GF-D8 (cell line): ENCODE data around the gene MGAT4A.
A peak's percentile ranks its signal among the peaks of the same experiment; 100 is the strongest.
"Not testable (repeated sequence)": the region's sequence is repeated elsewhere in the genome, so short reads cannot be mapped to it uniquely, and the experiment has no call there.

Experiments
- DNase-seq: peaks from one replicate; lab custom pipeline; 2025; lab: John Stamatoyannopoulos, UW

MGAT4A gene

DNA sequence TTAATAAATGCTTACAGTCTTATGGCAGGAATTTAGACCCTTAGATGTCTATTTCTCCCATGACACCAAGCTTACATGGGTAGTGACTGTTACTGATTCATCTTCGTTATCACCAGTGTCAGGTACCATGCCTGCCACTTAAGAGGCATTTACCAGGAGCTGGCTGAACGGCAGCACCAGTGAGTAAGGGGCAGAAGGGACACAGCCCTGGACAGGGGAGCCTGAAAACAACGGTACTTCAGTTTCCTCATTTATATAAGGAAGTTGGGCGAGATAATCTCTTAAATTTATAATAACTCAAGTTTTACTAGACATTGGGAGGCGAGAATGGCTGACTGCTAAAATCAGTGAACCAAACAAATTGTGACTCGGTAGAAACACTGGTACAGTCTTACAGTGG lies 123.8 kb downstream of the MGAT4A start:
- peak; percentile 20 for DNase-seq

DNA sequence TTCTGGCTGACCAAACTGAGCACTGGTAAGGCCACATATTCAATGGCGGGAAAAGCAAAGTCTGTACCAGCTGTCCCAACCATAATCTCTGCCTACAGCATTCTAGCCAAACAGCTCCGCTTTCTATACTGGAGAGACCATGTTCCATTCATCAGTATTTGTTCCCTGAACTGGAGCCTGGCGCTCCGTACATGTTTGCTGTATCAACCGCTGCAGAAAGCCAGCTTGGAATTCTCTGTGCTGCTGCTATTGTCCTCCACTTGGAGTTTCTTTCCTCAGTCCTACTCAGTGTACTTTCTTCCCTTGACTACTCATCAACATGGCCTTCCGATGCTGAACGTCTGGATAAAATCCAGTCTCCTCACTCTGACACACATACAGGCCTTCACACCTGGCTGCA lies 124.5 kb downstream of the MGAT4A start:
- DNase-seq, result no peak

DNA sequence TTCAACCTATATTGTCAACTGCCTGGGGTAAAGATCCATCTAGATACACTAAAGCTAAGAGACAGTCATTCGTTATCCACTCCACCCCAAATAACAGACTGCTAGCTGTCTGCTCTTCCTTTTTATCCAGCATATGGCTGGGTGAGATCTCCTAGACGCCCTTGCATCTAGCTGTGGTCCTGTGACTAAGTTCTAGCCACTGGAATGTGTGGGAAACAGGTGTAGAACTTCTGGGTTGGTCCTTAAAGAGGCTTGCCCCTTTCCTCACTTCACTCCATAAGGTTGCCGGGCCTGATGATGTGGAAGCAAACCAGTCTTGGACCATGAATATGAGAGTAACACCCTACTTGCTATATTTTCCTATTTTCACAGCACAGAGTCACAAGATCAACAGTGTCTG lies 125.9 kb downstream of the MGAT4A start:
- no peak for DNase-seq

DNA sequence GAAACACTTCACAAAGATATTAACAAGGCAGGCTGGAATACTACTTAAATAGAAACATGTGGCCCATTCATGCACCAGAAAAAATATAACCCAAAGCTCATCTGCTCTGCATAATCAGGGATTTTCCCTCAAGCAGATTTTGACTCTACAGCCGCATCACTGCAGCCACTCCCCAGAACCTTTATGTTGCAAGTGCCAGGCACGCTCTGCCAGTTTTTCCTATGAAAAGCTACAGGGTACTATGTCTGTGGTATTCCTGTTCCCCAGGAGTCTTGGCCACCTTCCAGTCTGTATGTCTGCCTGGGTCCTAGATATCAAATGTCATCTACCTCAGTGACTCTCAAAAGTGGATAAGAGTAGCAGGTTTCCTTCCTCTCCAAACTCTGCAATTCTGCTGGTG lies 126.4 kb downstream of the MGAT4A start:
- DNase-seq, result no peak

DNA sequence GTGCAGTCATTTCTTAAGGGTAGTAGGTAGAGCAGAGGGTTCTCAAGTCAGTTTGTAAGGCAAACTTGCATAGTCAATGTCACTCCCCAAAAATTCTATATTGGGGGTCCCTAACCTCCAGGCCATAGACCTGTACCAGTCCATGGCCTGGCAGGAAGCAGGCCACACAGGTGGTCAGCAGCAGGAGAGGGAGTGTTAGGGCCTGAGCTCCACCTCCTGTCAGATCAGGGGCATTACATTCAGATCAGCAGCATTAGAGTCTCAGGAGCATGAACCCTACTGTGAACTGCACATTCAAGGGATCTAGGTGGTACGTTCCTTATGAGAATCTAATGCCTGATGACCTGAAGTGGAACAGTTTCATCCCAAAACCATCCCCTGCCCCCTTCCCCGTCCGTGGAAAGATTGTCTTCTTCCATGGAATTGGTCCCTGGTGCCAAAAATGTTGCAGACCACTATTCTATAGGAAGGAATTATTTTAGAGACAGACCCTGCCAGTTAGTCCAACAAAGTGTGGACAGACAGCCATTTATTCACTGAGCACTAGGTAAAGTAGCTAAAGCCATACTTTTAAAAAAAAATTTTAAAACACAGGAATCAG lies 129.3 kb downstream of the MGAT4A start:
- DNase-seq, result peak; percentile 15

DNA sequence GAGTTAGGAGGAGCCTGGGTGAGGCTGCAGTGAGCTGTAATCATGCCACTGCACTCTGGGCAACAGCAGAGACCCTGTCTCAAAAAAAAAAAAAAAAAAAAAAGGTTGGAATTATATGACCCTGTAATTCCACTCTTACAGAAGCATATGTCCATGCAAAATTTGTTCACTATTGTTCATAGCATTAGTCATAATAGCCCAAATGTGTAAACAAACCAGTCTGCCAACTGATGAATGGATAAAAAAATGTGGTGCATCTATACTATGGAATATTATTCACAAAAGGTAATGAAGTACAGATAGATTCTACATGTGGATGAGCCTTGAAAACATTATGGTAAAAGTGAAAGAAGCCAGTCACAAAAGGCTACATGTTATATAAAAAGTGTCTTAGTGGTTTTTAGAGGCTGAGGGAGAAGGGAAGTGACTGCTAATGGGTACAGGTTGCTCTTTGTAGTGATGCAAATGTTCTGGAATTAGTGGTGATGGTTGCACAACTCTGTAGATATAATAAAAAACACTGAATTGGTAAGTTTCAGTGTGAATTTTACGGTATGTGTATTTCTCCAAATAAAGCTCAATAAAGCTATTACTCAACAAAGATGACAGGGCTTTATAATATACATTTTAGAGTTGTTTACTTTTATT lies 132.0 kb downstream of the MGAT4A start:
- no peak for DNase-seq

DNA sequence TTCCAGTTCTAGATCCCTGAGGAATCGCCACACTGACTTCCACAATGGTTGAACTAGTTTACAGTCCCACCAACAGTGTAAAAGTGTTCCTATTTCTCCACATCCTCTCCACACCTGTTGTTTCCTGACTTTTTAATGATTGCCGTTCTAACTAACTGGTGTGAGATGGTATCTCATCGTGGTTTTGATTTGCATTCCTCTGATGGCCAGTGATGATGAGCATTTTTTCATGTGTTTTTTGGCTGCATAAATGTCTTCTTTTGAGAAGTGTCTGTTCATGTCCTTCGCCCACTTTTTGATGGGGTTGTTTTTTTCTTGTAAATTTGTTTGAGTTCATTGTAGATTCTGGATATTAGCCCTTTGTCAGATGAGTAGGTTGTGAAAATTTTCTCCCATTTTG lies 136.3 kb downstream of the MGAT4A start:
- DNase-seq, result not testable (repeated sequence)

DNA sequence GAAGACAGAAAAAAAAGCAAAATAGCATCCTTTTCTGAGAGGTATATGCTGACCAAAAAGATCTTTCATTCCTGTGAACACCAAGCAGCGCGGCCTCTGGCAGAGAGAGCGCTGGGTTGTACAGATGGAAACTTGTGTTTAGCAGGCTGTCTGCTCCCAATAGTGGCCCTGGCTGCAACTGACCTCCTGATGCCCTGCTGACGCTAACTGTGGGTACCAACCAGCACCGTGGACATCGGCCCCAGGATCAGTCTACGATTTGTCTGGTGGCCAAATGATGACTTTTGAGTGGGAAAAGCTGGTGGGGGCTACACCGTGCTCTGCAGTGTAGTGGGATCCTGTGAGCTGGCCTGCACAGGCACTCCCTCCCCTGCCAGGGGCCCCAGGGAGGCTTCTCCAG lies 138.4 kb downstream of the MGAT4A start:
- no peak for DNase-seq

DNA sequence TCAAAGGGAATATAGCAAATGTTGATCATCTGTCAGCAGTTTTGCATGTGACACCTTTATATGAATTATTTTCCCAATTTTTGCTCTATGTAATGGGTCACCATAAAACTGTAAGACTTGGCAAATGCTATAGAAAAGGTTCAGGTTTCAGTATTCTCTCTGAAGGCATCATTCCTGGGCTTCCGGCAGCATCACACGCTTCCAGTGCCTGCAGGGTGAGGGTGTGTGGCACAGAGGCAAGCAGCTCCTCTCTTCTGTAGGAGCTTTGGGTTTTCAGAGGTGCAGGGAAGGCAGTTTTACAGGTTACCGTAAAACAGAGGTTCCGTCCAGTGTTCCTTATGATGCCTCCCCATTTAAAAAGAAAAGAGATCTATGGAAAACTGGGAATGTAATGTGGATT lies 141.4 kb downstream of the MGAT4A start:
- no peak for DNase-seq

DNA sequence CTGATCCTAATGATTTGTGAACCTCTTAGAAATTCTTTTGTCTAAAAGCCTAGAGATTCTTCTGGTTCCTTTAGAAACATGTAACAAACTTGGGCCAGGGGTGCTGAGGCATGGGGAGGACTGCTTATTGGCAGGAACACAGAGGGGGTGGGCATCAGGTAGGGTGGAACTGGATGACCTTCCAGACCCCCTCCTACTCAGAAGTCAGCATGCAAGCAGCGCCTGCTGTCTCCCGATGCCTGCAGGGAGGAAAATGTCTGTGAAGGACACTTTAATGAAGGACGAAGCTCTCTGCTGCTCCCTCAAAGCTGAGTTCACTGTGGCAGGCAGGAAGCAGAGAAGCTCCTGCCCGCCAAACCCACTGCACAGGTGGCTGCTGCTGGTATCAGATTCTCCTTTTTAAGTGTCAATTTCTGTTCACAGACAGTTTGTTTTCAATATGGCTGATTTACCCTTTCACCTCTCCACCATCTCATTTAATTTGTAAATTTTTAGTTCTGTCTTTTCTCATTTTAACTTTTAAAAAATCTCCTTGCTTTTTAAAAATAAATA lies 142.0 kb downstream of the MGAT4A start:
- no peak for DNase-seq

DNA sequence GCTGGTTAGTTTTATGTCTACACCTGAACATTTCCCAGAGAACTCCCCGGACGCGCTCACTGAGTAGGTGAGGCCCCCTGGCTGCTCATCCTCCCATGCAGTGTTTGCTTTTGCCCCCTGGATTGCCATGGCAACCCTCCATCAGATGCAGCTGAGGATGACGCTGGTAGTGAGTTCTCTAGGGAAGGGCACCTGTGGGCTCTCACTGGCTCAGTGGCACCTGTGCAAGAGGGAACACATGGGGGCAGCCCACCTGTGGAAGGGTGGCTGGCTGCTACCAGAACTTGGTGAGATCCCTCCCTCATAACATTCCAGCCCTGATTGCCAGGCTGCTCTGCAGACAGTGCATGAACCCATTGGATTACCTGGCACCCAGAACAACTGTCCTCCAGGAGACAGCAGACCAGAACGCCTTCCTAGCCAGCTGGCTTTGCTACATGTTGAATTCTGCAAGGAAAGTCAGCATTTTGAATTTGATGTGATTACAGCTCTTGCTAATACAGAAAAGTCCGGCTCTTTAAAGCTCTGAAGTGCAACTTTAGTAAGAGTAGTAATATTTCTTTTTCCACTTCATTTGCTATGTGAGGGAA lies 144.3 kb downstream of the MGAT4A start:
- no peak for DNase-seq

DNA sequence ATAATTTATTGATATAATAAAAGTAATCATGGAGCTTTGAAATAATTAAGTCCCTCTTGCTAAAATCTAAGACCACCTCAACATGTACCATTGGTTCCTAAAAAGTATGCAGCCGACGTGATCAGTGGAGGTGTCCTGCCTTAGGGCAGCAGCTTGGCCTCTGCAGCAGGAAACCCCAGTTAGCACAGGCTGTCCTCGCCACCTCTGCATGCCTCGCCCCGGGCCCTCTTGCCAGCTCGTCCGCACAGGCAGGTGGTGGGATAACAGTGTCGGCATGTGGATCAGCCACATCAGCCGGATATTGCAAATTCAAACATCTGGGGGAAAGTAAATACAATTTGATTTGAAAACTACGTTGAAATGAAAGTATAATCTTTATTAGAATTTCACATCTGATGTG lies 145.5 kb downstream of the MGAT4A start:
- DNase-seq, result no peak

DNA sequence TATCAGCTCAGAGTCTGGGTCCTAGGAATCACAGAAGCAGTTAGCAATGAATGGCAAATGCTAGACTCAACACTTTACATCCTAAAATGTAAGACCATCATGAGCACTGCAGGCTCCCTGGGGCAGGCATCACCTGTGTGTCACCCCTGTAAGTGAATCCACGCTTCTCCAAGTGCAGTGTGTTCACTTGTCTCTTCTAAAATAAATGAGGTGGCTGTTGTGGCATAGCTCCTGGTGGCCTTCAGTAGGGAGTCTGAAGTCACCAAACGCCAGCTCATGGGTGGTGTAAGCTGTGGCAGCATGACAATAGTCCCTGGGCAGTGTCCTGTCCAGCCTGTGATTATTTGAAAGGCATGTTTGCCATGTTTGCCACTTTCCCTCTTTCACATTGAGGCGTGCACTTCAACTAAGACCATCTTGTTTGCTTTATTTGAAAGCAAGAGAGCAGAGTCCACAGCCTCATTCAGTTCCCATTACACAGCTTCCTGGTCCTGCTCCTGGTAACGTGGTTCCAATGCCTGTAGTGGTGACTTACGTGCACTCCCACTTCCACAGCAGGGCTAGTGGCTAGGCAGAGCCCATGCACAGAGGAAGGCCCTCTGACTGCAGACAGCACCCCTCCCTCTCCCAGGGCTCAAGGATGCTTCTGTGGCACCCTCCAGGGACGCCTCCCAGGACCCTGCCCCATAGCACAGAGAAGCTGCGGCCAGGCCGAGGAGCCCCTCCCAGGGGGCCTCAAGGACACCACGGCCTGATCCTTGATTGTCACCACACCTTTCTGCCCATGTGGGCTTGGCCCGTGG lies 146.9 kb downstream of the MGAT4A start:
- no peak for DNase-seq

DNA sequence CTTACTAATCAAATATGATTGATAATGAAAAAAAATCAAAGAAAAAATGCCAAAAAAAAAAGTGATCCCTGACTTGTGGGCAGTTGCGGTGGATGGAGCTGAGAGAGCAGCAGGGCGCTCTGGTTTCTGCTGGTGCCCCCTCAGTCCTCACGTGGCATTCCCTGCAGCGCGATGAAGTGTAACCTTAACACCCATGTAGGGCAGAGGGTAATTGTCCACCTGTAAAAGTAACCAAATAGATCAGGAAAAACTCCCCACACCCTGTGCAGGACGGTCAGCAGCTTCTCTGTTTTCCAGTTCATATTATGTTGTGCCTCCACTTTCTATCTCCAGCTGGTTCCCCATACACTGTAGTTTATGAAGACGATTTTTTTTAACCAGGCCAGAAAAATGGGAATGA lies 147.7 kb downstream of the MGAT4A start:
- DNase-seq, result no peak

DNA sequence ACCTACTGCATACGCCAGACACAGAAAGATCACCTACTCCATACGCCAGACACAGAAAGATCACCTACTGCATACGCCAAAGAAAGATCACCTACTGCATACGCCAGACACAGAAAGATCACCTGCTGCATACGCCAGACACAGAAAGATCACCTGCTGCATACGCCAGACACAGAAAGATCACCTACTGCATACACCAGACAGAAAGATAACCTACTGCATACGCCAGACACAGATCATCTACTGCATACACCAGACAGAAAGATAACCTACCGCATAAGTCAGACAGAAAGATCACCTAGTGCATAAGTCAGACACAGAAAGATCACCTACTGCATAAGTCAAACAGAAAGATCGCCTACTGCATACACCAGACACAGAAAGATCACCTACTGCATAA lies 148.4 kb downstream of the MGAT4A start:
- DNase-seq, result no peak

DNA sequence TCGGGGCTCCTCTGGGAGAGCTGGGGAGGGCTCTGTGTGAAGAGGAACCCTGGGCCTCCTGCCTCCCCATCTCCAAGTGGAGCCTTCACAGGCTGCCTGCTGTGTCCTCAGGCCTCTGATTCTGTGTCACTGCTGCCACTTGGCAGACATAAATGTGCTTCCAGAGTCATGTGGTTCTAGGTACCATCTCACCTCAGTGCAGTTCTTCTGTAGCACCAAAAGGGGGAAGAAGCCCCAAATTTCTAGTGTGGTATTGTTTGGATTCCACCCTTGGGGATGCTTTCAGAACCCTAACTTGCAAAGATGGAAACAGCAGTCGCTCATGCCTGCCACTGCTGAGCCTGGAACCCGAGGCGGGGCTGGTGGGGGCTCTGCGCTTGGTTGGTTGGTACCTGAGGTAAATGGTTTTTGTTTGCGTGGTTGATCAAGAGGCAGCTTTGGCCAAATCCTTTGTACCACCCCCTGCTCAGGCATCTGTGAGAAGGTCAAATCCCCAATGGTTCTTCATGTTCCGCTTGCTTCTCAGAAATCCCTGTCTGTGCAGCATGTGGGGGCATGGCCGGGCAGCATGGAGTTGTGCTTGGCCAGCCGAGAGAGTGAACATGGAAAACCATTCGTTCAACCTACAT lies 150.2 kb downstream of the MGAT4A start:
- no peak for DNase-seq

DNA sequence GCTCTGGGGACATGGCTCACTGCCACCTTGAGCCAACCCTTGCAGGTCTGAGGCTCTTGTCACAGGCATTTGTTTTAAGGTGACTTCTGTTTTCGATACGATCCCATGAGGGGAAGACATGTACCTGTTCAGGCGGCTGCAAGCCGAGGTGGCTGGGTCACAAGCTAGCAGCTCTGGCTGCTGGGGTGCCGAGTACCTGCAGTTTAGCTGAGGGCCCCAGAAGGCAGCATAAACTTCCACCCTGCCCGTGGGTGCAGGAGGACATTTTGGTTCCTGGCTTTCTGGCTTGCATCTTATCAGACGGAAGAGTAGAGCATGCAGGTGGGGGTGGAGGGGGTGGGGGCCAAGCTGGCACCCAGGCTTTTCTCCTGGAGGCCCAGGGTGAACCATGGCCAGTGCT lies 151.0 kb downstream of the MGAT4A start:
- DNase-seq, result no peak

DNA sequence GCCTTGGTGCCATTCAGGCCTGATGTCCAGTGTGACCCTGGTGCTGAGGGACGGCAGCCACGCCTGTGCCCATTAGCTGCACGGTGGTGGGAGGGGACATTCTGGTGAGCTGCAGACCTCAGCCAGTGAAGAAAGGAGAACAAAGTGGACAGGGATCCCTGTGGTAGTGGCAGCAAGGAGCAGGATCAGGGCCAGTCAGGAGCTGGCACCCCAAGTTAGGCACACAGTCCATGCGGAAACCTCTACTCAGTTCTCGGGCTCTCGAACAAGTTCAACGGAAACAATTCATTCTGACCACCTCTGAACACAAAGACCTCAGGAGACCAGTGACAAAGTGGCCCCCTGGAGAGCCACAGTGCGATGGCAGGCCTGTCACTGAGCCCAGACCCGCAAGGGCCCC lies 152.7 kb downstream of the MGAT4A start:
- no peak for DNase-seq

DNA sequence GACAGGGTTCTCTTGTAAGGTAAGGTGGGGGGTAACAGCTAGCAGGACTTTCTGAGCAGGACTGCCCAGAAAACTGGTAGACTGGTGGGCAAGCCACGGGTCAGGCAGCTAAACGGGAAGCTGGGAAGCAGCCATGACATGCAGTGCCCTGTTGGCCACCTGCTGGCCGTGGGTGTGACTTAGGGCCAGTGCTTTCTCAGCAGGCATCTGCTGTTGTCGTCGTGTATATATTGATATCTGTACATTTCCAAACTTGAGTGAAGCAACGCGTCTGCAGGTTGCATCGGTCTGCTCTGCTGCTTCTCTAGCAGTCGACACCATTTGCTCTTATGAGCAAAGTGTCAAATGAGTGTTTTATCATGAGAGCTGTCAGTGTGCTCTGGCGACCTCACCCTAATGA lies 153.6 kb downstream of the MGAT4A start:
- DNase-seq, result no peak

DNA sequence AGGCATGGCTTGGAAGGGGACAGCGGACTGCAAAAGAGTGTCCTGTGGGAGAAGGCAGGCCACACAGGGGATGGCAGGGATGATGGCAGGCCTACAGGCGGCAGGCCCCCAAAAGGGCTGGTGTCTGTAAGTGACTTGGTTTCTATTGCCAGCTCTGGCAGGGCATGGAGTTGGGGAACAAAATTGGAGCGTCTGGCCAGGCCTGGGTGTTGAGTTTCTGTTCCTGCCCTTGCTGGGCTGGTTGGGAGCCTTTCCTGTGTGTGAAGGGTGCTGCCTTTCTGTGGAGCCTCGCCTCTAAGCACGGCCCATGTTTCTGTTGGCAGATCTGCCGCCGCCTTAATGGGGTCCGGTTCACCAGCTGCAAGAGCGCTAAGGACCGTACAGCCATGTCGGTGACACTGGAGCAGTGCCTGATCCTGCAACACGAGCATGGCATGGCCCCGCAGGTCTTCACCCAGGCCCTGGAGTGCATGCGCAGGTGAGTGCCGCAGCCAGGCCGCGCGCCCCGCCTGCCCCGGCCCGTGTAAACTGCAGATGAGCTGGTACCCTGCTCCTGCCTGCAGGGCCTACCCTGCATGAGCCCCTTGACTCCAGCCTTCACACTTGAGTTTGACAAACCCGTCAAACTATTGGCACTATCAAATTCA lies 154.1 kb downstream of the MGAT4A start:
- DNase-seq, result no peak

DNA sequence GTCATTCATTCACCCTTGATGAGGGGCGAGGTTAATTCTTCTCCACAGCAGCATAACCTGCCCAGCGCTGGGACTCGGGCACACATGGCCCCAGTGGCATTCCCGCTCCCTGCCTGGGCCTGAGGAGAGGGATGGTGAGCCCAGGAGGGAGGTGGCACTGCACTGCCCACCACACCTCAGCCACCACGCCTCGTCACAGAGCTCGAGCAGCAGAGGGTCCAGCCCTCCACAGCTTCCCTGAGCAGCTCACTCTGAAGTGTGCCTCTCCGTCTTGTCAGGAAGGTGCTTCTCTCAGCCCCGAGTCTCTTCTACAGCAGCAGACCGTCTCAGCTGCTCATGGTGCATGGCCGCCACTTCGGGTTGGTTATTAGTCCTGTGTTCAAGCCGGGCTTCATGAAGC lies 157.5 kb downstream of the MGAT4A start:
- no peak for DNase-seq

DNA sequence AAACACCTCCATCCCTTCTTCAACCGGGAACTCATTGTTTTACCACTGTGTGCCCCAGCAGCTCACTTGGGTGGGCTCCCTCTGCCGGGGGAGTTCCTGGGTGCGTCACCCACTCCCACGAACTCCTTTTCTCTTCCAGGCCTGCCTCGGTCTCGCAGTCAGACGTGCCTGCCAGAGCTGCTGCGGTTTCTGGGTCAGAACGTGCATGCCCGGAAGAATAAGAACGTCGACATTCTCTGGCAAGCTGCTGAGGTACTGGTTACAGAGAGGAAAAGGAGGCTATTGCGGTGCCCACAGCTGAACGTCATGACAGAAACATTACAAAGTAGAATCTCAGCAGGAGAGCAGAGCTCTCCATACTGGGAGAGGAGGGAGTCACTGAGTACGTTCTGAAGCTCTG lies 158.3 kb downstream of the MGAT4A start:
- DNase-seq, result no peak
